GM19372 (cell line): ENCODE results near the gene NLK.

ENCODE experiments used
- ATAC-seq: cut with Tn5 transposase; IDR thresholded peaks from one replicate; pipeline ENCODE4 v1.9.1; 2021; ENCODE audit warnings: mild to moderate bottlenecking, low read depth, moderate library complexity; ENCODE audit not compliant: unreplicated experiment

The NLK gene

GRCh38 chr17:28244446-28244845 lies 202.0 kb downstream of the NLK start:
- ATAC-seq: no peak
